ENCODE results near the gene ADAMTS9.

GRCh38 chr3:64638981-64639481 is 48.8 kb downstream of the ADAMTS9 start:
- no peak for TF ChIP-seq HDAC6 (IDR thresholded peaks at IDR 0.05; ENCODE audit: unreplicated experiment)
- no peak for TF ChIP-seq JUNB (IDR thresholded peaks at IDR 0.05)
- TF ChIP-seq GABPA (IDR thresholded peaks at IDR 0.05; ENCODE audit: low read depth): no peak
- TF ChIP-seq EZH2 (IDR thresholded peaks at IDR 0.05; ENCODE audit: borderline replicate concordance, control insufficient read depth, low read depth, low read length): no peak
- no peak for TF ChIP-seq SUZ12 (IDR thresholded peaks at IDR 0.05; ENCODE audit: unreplicated experiment)
